Measurements from ENCODE around the gene FKBP3.

GRCh38 chr14:45082420-45082819 is 51.9 kb downstream of the FKBP3 start:
- TF ChIP-seq POLR2A (IDR thresholded peaks at IDR 0.05) (no peak), CTCF (IDR thresholded peaks at IDR 0.05) (no peak)

All from lower leg skin (tissue), 3 donors.